WTC11 (cell line): ENCODE data around the gene ITGAL. TPM values are rescaled to one million over a fixed set of nuclear protein-coding genes. Genes with fewer than 3 reads are reported as not detected.

Source experiments
- ATAC-seq: fragments of 200-7000 bp; cut with Tn5 transposase; 2 replicates; pipeline ENCODE4 v1.10.0; 2021; ENCODE audit warnings: mild to moderate bottlenecking, moderate library complexity
- CTCF ChIA-PET: fragments of 300-600 bp; sonication (Branson Sonifier 250); formaldehyde crosslinking; loops from one replicate; lab custom pipeline; 2021; ENCODE audit warnings: antibody characterized with exemption; lab: Charles Lee
- POLR2A ChIA-PET: fragments of 350-600 bp; sonication (Branson Sonifier 250); formaldehyde crosslinking; loops from one replicate; lab custom pipeline; 2021; ENCODE audit warnings: antibody characterized with exemption; lab: Charles Lee
- DNase-seq: peaks from one replicate; pipeline ENCODE4 v3.0.0; 2021; ENCODE audit warnings: low spot score
- H3K27ac Mint-ChIP-seq: 2 replicates; pipeline ENCODE4 v1.8.0; 2021; ENCODE audit warnings: mixed read lengths
- H3K27me3 Mint-ChIP-seq: 2 replicates; pipeline ENCODE4 v1.8.0; 2021; ENCODE audit warnings: low read depth, mild to moderate bottlenecking, moderate library complexity, mixed read lengths
- H3K36me3 Mint-ChIP-seq: 2 replicates; pipeline ENCODE4 v1.8.0; 2021; ENCODE audit warnings: mixed read lengths
- H3K4me1 Mint-ChIP-seq: 2 replicates; pipeline ENCODE4 v1.8.0; 2022; ENCODE audit warnings: mixed read lengths
- H3K4me3 Mint-ChIP-seq: 2 replicates; pipeline ENCODE4 v1.8.0; 2021; ENCODE audit warnings: mild to moderate bottlenecking, moderate library complexity, mixed read lengths
- H3K9me3 Mint-ChIP-seq: 2 replicates; pipeline ENCODE4 v1.8.0; 2021; ENCODE audit warnings: mixed read lengths
- ESRRA ChIP-seq: sonication (generic); formaldehyde crosslinking; IDR thresholded peaks from 2 replicates; pipeline ENCODE4 v1.8.1; 2022; ENCODE audit warnings: mild to moderate bottlenecking, missing genetic modification reagents, borderline replicate concordance
- FOXP1 ChIP-seq: sonication (generic); formaldehyde crosslinking; IDR thresholded peaks from 2 replicates; pipeline ENCODE4 v1.8.0; 2022; ENCODE audit warnings: missing genetic modification reagents, mild to moderate bottlenecking, moderate library complexity, borderline replicate concordance
- GABPB1 ChIP-seq: sonication (generic); formaldehyde crosslinking; IDR thresholded peaks from 2 replicates; pipeline ENCODE4 v1.8.1; 2023; ENCODE audit warnings: mild to moderate bottlenecking, missing genetic modification reagents
- IRF2 ChIP-seq: sonication (generic); formaldehyde crosslinking; IDR thresholded peaks from 2 replicates; pipeline ENCODE4 v1.8.0; 2022; ENCODE audit warnings: low read depth, missing genetic modification reagents, borderline replicate concordance
- JAZF1 ChIP-seq: fragments of 250-450 bp; sonication (Bioruptor Pico); IDR thresholded peaks from 2 replicates; pipeline ENCODE4 v1.9.0; 2021; ENCODE audit warnings: moderate library complexity, mild to moderate bottlenecking, inconsistent platforms
- MXD4 ChIP-seq: fragments of 250-450 bp; sonication (Bioruptor Pico); IDR thresholded peaks from 2 replicates; pipeline ENCODE4 v1.8.0; 2021; ENCODE audit warnings: mild to moderate bottlenecking, moderate library complexity, borderline replicate concordance
- NFATC4 ChIP-seq: fragments of 250-450 bp; sonication (Bioruptor Pico); IDR thresholded peaks from 2 replicates; pipeline ENCODE4 v1.9.0; 2021; ENCODE audit warnings: mild to moderate bottlenecking
- PRRX2 ChIP-seq: fragments of 250-450 bp; sonication (Bioruptor Pico); IDR thresholded peaks from 2 replicates; pipeline ENCODE4 v1.8.0; 2021; ENCODE audit warnings: mild to moderate bottlenecking
- RELA ChIP-seq: sonication (generic); formaldehyde crosslinking; IDR thresholded peaks from 2 replicates; pipeline ENCODE4 v1.8.1; 2022; ENCODE audit warnings: missing genetic modification reagents, mild to moderate bottlenecking, borderline replicate concordance
- TEAD1 ChIP-seq: sonication (generic); formaldehyde crosslinking; IDR thresholded peaks from 2 replicates; pipeline ENCODE4 v1.8.0; 2022; ENCODE audit warnings: mild to moderate bottlenecking, missing genetic modification reagents
- TP53 ChIP-seq: sonication (generic); formaldehyde crosslinking; IDR thresholded peaks from 2 replicates; pipeline ENCODE4 v1.8.1; 2023; ENCODE audit warnings: mild to moderate bottlenecking, missing genetic modification reagents
- ZNF232 ChIP-seq: sonication (generic); formaldehyde crosslinking; IDR thresholded peaks from 2 replicates; pipeline ENCODE4 v1.8.0; 2022; ENCODE audit warnings: mild to moderate bottlenecking, missing genetic modification reagents
- total RNA-seq: library from RNA; stranded (reverse); gene quantifications from 3 replicates; pipeline ENCODE4 v1.2.3, GENCODE V29; 2021
- TF ChIP-seq, protein P1 (sequence below): sonication (generic); formaldehyde crosslinking; IDR thresholded peaks from 2 replicates; pipeline ENCODE4 v1.8.1; 2023; ENCODE audit warnings: mild to moderate bottlenecking, missing genetic modification reagents
- TF ChIP-seq, protein P2 (sequence below): sonication (generic); formaldehyde crosslinking; IDR thresholded peaks from 2 replicates; pipeline ENCODE4 v1.8.0; 2022; ENCODE audit warnings: mild to moderate bottlenecking, missing genetic modification reagents
- TF ChIP-seq, protein P3 (sequence below): fragments of 200-600 bp; IDR thresholded peaks from 2 replicates; pipeline ENCODE4 v1.8.0; 2022; ENCODE audit warnings: antibody characterized with exemption
- TF ChIP-seq, protein P4 (sequence below): sonication (generic); formaldehyde crosslinking; IDR thresholded peaks from 2 replicates; pipeline ENCODE4 v1.8.0; 2022; ENCODE audit warnings: mild to moderate bottlenecking, missing genetic modification reagents
- TF ChIP-seq, protein P5 (sequence below): sonication (generic); formaldehyde crosslinking; IDR thresholded peaks from 2 replicates; pipeline ENCODE4 v1.8.1; 2022; ENCODE audit warnings: mild to moderate bottlenecking, missing genetic modification reagents, moderate library complexity, borderline replicate concordance
- TF ChIP-seq, protein P6 (sequence below): fragments of 250-450 bp; sonication (Bioruptor Pico); IDR thresholded peaks from 2 replicates; pipeline ENCODE4 v1.9.0; 2021; ENCODE audit warnings: mild to moderate bottlenecking

The ITGAL gene
- total RNA-seq, 1 experiment from 2014 or later, result 1.0 TPM

DNA sequence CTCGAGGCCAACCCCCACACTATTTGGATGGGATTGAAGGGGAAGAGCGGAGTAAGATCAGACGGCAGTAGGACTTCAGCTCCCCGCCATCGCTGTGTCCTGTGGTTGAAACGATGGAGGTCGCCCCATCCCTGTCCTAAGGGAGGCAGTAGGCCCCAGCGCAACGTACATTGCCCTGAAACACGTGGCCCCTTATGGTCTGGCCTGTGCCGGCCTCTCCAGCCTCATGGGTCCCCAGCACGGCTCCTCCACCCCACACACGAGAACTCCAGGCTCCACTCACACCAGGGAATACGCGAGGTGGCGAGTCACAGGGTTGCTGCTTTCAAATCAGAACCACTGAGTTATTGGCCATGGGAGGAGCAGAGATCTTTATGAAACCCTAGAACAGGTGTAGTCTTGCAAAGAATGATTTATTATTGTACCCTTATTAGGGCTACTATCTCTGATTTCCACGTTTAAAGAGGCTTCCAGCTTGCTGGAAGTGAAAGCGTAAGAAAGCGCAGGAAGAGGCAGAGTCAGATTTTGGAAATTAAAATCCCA lies 42.0 kb upstream of the ITGAL start (continued):
- TF ChIP-seq, protein P1, sequence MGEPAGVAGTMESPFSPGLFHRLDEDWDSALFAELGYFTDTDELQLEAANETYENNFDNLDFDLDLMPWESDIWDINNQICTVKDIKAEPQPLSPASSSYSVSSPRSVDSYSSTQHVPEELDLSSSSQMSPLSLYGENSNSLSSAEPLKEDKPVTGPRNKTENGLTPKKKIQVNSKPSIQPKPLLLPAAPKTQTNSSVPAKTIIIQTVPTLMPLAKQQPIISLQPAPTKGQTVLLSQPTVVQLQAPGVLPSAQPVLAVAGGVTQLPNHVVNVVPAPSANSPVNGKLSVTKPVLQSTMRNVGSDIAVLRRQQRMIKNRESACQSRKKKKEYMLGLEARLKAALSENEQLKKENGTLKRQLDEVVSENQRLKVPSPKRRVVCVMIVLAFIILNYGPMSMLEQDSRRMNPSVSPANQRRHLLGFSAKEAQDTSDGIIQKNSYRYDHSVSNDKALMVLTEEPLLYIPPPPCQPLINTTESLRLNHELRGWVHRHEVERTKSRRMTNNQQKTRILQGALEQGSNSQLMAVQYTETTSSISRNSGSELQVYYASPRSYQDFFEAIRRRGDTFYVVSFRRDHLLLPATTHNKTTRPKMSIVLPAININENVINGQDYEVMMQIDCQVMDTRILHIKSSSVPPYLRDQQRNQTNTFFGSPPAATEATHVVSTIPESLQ, result no peak
- no peak for TF ChIP-seq IRF2 (CRISPR knock-in tag)
- TF ChIP-seq, protein P2, sequence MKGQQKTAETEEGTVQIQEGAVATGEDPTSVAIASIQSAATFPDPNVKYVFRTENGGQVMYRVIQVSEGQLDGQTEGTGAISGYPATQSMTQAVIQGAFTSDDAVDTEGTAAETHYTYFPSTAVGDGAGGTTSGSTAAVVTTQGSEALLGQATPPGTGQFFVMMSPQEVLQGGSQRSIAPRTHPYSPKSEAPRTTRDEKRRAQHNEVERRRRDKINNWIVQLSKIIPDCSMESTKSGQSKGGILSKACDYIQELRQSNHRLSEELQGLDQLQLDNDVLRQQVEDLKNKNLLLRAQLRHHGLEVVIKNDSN (CRISPR knock-in tag), result peak; percentile 83
- TF ChIP-seq, protein P3, sequence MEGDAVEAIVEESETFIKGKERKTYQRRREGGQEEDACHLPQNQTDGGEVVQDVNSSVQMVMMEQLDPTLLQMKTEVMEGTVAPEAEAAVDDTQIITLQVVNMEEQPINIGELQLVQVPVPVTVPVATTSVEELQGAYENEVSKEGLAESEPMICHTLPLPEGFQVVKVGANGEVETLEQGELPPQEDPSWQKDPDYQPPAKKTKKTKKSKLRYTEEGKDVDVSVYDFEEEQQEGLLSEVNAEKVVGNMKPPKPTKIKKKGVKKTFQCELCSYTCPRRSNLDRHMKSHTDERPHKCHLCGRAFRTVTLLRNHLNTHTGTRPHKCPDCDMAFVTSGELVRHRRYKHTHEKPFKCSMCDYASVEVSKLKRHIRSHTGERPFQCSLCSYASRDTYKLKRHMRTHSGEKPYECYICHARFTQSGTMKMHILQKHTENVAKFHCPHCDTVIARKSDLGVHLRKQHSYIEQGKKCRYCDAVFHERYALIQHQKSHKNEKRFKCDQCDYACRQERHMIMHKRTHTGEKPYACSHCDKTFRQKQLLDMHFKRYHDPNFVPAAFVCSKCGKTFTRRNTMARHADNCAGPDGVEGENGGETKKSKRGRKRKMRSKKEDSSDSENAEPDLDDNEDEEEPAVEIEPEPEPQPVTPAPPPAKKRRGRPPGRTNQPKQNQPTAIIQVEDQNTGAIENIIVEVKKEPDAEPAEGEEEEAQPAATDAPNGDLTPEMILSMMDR, result peak; percentile 27; the same call in 1 of the 2 replicates
- peak; percentile 76; the same call in 1 of the 2 replicates for TF ChIP-seq GABPB1
- TF ChIP-seq FOXP1, result peak; percentile 84
- TF ChIP-seq MXD4 (CRISPR knock-in tag), result no peak
- TF ChIP-seq, protein P4, sequence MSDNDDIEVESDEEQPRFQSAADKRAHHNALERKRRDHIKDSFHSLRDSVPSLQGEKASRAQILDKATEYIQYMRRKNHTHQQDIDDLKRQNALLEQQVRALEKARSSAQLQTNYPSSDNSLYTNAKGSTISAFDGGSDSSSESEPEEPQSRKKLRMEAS (CRISPR knock-in tag), result peak; percentile 96
- TF ChIP-seq, protein P5, sequence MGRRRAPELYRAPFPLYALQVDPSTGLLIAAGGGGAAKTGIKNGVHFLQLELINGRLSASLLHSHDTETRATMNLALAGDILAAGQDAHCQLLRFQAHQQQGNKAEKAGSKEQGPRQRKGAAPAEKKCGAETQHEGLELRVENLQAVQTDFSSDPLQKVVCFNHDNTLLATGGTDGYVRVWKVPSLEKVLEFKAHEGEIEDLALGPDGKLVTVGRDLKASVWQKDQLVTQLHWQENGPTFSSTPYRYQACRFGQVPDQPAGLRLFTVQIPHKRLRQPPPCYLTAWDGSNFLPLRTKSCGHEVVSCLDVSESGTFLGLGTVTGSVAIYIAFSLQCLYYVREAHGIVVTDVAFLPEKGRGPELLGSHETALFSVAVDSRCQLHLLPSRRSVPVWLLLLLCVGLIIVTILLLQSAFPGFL (CRISPR knock-in tag), result peak; percentile 78; the same call in 1 of the 2 replicates
- TF ChIP-seq ESRRA (CRISPR knock-in tag), result no peak
- 0 out of 2 replicates have a peak, but pooled peaks have one; percentile 25 for TF ChIP-seq RELA (CRISPR knock-in tag)
- TF ChIP-seq TEAD1 (CRISPR knock-in tag), result 0 out of 2 replicates have a peak, but pooled peaks have one; percentile 32

DNA sequence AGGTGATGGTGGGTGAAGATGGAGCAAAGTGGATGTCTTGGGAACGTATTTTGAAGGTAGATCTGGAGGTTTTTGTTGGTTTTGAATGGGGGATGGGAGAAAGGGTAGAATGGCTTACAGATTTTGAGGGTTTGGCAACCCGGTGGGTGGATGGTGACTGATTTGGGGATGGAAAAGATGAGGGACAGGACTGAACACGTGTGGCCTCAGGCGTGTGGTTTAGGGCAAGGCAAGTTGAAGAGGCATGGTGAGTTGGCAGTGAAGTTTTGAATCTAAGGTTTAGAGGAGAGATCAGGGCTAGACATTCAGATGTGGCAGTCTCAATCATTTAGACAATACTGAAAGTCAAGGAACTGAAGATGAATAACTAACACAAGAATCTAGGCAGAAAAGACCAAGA lies 37.7 kb upstream of the ITGAL start:
- no peaks in the 10 kb centered on the region for H3K9me3 Mint-ChIP-seq
- DNase-seq (no peak), ATAC-seq (no peak)
- no peak overlapping the region for H3K27ac Mint-ChIP-seq
- H3K4me3 Mint-ChIP-seq, result no peak overlapping the region
- ChIA-PET POLR2A (interaction anchor here (0.7 kb wide), 1 partner anchor 323 kb away, joined by 3 read pairs; no protein-coding TSS in a partner anchor), CTCF (interaction anchor here (0.6 to 1.9 kb wide), 3 partner anchors 181 to 193 kb away, joined by 3 to 9 read pairs (median 4); no protein-coding TSS in a partner anchor)
- no peaks in the 10 kb centered on the region for H3K36me3 Mint-ChIP-seq
- peaks cover 40% of the 10 kb centered on the region for H3K27me3 Mint-ChIP-seq
- peaks cover 3% of the 10 kb centered on the region; the same call in 1 of the 2 replicates for H3K4me1 Mint-ChIP-seq
- TF ChIP-seq RELA (CRISPR knock-in tag), result no peak
- no peak for TF ChIP-seq TP53
- no peak for TF ChIP-seq ESRRA (CRISPR knock-in tag)
- no peak for TF ChIP-seq NFATC4 (CRISPR knock-in tag)
- TF ChIP-seq, protein P4 (CRISPR knock-in tag), result no peak
- no peak for TF ChIP-seq ZNF232 (CRISPR knock-in tag)
- TF ChIP-seq GABPB1, result no peak
- TF ChIP-seq, protein P6, sequence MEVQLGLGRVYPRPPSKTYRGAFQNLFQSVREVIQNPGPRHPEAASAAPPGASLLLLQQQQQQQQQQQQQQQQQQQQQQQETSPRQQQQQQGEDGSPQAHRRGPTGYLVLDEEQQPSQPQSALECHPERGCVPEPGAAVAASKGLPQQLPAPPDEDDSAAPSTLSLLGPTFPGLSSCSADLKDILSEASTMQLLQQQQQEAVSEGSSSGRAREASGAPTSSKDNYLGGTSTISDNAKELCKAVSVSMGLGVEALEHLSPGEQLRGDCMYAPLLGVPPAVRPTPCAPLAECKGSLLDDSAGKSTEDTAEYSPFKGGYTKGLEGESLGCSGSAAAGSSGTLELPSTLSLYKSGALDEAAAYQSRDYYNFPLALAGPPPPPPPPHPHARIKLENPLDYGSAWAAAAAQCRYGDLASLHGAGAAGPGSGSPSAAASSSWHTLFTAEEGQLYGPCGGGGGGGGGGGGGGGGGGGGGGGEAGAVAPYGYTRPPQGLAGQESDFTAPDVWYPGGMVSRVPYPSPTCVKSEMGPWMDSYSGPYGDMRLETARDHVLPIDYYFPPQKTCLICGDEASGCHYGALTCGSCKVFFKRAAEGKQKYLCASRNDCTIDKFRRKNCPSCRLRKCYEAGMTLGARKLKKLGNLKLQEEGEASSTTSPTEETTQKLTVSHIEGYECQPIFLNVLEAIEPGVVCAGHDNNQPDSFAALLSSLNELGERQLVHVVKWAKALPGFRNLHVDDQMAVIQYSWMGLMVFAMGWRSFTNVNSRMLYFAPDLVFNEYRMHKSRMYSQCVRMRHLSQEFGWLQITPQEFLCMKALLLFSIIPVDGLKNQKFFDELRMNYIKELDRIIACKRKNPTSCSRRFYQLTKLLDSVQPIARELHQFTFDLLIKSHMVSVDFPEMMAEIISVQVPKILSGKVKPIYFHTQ (CRISPR knock-in tag), result no peak
- TF ChIP-seq, protein P3, result no peak
- no peak for TF ChIP-seq JAZF1 (CRISPR knock-in tag)
- no peak for TF ChIP-seq PRRX2 (CRISPR knock-in tag)
